Measurements from ENCODE around the gene MTCH1.
A peak's percentile ranks its signal among the peaks of the same experiment; 100 is the strongest.

MTCH1 gene

DNA sequence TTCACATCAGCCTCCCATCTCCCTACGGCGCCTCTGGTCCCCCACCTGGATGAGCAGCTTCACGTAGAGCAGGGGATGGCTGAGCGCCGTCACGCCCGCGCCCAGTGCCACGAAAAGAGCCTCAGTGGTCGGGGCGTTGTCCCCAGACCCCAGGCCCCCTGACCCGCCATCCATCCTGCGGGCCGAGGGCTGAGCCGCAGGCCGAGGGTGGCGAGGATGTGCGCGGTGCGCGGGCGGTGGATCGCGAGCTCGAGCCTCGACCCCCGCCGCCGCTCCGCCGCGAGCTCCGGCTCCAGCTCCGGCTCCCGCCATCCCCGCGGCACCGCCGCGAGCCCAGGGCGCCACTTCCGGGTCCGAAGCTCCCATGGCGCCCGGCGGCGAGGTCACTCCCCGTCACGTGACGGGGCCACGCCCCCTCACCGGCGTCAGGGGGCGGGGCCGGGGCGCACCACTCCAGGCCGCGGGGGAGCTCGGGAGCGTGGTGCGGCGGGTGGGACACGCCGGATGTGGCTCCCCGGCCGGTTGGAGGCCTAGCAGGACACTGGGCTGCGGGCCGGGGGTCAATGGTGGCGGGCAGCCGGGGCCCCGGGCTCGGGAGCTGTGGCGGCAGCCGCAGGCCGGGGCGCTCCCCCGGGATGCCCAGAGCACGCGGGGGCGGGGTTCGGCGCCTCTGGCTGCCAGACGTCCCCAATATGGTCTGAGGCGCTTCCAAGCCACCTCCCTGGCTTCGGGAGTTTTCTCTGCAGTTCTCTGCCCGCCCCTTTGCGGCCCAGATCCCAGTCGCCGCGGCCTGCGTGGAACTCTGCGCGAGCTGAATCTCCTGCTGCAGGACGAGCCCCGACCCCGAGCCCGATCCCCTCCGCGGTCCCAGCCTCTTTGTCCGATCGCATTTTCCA is at the start of gene MTCH1:
Gene MTCH1 (minus strand): TSS at position 389 of the 896 bp plus-strand sequence. CDS start 23 bp downstream, at position 366.
- DNase-seq, result peak; percentile 75

DNA sequence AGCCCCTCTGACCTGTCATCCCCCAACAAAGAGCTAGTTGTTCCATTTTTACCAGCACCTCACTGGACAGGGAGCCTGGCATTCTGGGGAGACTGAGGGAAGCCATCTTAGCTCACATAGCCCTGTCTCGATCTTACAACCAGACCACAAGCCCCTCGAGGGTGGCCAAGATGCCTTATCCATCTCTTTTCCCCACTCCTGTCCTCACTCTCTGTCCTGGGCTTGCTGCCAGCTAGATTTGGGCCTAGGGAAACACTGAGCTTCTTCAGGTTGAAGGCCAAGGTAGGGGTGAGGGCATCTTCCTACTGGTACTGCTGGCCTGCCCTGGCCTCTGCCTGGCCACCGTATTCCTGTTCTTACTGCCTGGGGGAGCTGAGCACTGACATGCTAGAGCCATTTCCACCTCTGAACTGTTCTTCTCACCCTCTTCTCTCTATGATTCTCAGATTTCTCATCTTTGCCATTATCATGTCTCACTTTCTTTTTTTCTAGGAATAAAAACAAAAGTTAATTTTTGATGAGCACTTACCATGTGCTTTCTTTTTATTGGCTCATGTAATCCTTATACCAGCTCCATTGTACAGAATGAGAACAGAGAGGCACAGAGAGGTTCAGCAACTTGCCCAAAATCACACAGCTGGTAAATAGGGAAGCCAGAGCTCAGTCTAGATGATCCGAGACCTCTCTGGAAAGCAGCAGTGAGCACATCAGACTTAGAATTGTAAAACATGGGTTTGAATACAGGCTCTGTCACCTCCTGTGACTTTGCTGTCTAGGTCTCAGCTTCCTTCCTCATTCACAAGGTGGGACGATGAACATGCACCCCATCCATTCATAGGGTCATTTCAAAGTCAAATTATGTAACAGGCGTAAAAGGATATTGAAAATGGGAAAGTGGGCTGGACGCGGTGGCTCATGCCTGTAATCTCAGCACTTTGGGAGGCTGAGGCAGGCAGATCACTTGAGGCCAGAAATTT is 48.1 kb upstream of the MTCH1 start:
- DNase-seq, result no peak

DNA sequence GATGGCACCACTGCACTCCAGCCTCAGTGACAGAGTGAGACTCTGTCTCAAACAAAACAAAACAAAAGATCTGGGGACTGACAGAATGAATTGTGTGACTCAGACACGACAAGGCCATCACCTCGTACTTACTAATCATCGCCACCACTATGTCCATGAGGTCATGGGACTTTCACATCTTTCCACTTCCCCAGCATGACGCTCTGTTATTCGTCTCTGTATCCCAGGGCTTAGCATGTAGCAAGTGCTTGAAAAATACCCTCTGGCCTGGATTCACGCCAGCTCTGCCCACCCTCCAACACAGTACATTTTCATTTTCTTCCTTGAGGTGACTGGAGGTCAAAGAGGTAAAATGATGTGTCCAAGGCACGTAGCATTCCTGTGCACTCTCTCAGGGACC is 47.3 kb upstream of the MTCH1 start:
- no peak for DNase-seq

GRCh38 chr6:37032239-37032638 is 46.2 kb upstream of the MTCH1 start:
- DNase-seq, result no peak

GRCh38 chr6:37030599-37030998 is 44.6 kb upstream of the MTCH1 start:
- DNase-seq, result no peak

GRCh38 chr6:37029249-37029971 is 43.4 kb upstream of the MTCH1 start:
- peak; percentile 60 for DNase-seq

DNA sequence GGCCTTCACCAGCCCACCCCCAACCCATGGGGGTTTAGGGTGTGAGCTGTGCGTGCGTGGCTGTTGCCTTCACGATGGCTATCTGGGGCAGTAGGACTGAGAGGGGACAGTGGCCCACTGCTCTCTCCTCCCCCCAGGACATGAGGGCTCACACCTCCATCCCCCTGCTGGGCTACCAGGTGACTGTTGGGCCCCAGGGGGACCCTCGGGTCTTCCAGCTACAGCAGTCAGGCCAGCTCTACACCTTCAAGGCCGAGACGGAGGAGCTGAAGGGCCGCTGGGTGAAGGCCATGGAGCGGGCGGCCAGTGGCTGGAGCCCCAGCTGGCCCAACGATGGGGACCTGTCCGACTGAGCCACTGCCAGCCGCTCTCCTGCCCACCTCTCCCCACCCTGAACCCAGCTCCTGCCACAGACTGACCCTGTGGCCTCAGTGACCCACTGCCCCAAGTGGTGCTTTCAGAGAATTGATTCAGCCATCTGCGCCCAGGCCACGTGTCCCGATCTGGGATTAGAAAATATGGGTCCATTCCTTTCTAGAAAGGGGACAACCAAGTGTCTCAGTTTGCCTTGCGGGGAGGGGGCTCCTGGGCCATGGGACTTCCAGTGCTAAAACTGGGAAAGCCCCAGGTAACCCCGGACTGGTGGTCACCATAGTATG is 41.9 kb upstream of the MTCH1 start:
- DNase-seq, result no peak

GRCh38 chr6:37027036-37027720 is 41.2 kb upstream of the MTCH1 start:
- DNase-seq, result no peak

DNA sequence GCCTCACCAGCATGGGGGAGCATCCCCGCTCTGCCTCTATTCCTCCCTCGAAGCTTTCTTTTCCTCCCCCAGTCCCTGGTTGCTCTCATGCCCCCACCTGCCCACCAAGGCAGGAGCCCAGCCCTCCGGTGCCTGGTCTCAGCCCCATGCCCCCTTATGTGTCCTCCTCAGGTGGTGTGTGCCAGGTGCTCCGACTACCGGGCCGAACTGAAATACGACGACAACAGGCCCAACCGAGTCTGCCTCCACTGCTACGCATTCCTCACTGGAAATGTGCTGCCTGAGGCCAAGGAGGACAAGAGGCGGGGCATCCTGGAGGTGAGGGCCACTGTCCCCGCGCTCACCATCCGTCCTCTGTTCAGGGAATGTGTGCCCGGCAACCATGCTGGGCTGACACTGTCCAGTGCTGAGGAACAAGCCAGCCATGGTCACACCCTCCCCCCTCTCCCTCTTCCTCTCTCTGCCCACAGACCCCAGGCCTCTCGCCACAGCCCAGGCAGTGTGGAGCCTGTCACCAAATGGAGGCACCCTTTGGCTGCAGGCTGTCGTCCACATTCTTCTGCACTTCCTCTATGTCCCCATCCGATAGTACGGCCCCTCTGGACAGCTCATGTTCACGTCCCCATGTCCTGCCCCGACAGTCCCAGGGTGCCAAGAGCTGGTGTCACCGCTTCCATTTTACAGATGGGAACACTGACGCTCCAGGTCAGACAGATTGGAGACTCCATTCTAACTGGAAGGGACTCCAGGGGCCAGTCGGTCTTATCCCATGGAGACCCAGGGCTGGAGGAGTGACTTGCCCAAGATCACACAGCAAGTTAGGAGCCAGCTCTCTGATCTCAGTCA is 39.8 kb upstream of the MTCH1 start:
- no peak for DNase-seq

- no peak for DNase-seq
Observed at GRCh38 chr6:37024656-37025337, 38.8 kb upstream of the MTCH1 start.

DNA sequence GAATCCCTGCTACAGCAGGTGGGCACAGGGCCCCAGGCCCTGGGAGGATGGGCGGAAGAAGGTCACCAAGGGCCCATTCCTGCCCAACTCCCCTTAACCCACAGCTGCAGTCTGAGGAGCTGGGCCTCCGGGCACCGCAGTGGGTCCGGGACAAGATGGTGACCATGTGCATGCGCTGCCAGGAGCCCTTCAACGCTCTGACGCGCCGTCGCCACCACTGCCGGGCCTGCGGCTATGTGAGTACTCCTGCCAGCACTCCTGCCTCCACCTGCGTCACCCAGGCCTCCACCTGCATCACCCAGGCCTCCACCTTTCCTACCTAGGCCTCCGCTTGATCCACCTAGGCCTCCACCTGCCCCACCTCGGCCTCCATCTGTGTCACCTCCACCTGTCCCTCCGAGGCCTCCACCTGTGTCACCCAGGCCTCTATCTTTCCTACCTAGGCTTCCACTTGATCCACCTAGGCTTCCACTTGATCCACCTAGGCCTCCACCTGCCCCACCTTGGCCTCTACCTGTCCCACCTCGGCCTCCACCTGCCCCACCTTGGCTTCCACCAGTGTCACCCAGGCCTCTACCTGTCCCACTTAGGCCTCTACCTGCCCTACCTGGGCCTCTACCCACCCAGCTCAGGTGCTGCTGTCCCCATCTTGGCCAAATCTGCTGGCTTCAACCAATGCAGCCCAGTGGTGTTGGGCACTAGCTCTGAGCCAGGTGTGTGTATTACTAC is 36.3 kb upstream of the MTCH1 start:
- DNase-seq, result no peak

- DNase-seq, result no peak
Observed at GRCh38 chr6:37021356-37022129, 35.5 kb upstream of the MTCH1 start.

DNA sequence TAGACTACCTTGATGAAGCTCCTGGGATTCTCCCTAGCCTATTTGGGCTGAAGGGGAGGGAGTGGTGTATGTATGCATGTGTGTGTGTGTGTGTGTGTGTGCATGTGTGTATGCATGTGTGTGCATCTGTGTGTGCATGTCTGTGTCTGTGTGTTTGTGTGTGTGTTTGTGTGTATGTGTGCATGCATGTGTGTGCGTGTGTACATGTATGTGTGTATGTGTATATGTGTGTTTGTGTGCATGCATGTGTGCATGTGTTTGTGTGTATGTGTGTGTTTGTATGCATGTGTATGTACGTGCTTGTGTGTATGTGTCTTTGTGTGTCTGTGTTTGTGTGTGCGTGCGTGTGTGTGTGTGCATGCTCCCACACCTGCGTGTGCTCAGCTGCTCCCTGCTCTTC is 34.8 kb upstream of the MTCH1 start:
- DNase-seq, result no peak

DNA sequence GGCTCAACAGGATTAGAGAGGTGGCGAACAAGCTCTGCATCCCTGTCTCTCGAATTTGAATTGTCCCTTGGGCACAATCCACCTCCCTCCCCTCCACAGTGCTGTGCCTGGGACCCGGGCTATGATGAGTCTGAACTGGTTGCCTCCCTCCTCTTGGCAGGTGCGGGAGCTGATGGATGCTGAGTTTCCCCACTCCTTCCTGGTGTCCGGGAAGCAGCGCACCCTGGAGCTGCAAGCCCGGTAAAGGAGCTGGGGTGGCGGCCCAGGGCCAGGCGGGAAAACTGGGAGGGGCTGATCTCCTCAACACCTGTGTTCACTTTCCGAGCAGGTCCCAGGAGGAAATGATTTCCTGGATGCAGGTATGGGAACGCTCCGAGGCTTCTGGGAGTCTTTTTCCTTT is 34.4 kb upstream of the MTCH1 start:
- DNase-seq, result no peak

- no peak for DNase-seq
Observed at GRCh38 chr6:37019065-37019450, 33.1 kb upstream of the MTCH1 start.

GRCh38 chr6:37018198-37019064 is 32.4 kb upstream of the MTCH1 start:
- peak; percentile 72 for DNase-seq

DNA sequence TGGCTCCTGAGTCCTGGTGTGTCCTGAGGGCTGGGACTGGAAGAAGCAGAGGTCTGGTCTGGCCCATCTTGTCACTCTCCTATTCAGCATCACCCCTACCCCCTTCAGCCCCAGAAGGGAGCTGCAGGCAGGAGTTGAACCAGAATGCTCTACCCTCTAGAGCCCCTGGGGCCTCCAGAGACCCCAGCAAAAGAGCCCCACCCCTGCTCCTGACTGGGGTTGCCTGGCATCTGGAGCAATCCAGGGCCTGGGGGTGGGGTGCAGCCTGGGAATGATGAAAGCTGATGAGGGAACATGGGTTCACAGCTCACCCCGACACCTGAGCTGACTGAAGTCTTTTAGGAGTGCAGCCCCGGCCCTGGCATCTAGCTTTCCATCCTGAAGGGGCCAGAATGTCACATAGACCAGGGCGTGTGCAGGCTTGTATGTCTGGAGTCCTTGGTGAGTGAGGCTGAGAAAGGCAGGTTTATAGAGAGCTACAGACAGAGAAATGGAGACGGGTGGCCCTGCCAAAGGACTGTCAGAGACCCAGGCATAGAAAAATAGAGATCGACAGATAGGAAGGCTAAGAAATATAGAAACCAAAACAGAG is 31.7 kb upstream of the MTCH1 start:
- no peak for DNase-seq
